MM.1S (cell line): ENCODE results near the gene KIF7.

Source experiments
- DNase-seq: peaks from one replicate; pipeline ENCODE4 v3.0.0-alpha.2; 2015
- H2AFZ ChIP-seq: fragments of 300-600 bp; sonication (generic); 2 replicates; pipeline ENCODE4 v1.6.0; 2016; ENCODE audit warnings: antibody characterized with exemption, low read length
- H3F3A ChIP-seq: fragments of 300-600 bp; sonication (generic); 2 replicates; pipeline ENCODE4 v1.6.1; 2016; ENCODE audit warnings: mild to moderate bottlenecking, antibody characterized with exemption, low read length, moderate library complexity, mixed read lengths; ENCODE audit not compliant: insufficient read depth
- H3K27ac ChIP-seq: fragments of 300-600 bp; sonication (generic); 2 replicates; pipeline ENCODE4 v1.5.1; 2016; ENCODE audit warnings: mild to moderate bottlenecking, low read length
- H3K27me3 ChIP-seq: fragments of 300-600 bp; sonication (generic); replicated peaks from 2 replicates; pipeline ENCODE4 v1.6.0; 2016; ENCODE audit warnings: low read length; ENCODE audit not compliant: insufficient read depth
- H3K36me3 ChIP-seq: fragments of 300-600 bp; sonication (generic); replicated peaks from 2 replicates; pipeline ENCODE4 v1.6.1; 2016; ENCODE audit warnings: mild to moderate bottlenecking, low read length, mixed read lengths; ENCODE audit not compliant: insufficient read depth
- H3K4me1 ChIP-seq: fragments of 300-600 bp; sonication (generic); 2 replicates; pipeline ENCODE4 v1.6.1; 2016; ENCODE audit warnings: low read length, mixed read lengths
- H3K4me2 ChIP-seq: fragments of 300-600 bp; sonication (generic); 2 replicates; pipeline ENCODE4 v1.6.0; 2016; ENCODE audit warnings: low read depth, low read length
- H3K4me3 ChIP-seq: fragments of 300-600 bp; sonication (generic); 2 replicates; pipeline ENCODE4 v1.5.1; 2016; ENCODE audit warnings: low read length, mixed read lengths
- H3K79me2 ChIP-seq: fragments of 300-600 bp; sonication (generic); 2 replicates; pipeline ENCODE4 v1.6.1; 2016; ENCODE audit warnings: mixed run types, low read length, mixed read lengths
- H3K9ac ChIP-seq: fragments of 300-600 bp; sonication (generic); 2 replicates; pipeline ENCODE4 v1.6.1; 2016; ENCODE audit warnings: low read length, mixed read lengths
- H3K9me2 ChIP-seq: fragments of 300-600 bp; sonication (generic); replicated peaks from 2 replicates; pipeline ENCODE4 v1.6.1; 2016; ENCODE audit warnings: mild to moderate bottlenecking, low read length, mixed read lengths; ENCODE audit not compliant: insufficient read depth
- H3K9me3 ChIP-seq: fragments of 300-600 bp; sonication (generic); replicated peaks from 2 replicates; pipeline ENCODE4 v1.6.1; 2016; ENCODE audit warnings: mild to moderate bottlenecking, low read length, mixed read lengths; ENCODE audit not compliant: insufficient read depth
- H4K20me1 ChIP-seq: fragments of 300-600 bp; sonication (generic); 2 replicates; pipeline ENCODE4 v1.6.1; 2016; ENCODE audit warnings: mild to moderate bottlenecking, low read length, moderate library complexity, mixed read lengths; ENCODE audit not compliant: insufficient read depth
- CTCF ChIP-seq: fragments of 300-600 bp; sonication (generic); IDR thresholded peaks from 2 replicates; pipeline ENCODE4 v1.5.1; 2016; ENCODE audit warnings: antibody characterized with exemption, low read length, mixed read lengths
- EZH2 ChIP-seq: fragments of 300-600 bp; sonication (generic); optimal IDR thresholded peaks from 2 replicates; pipeline ENCODE3; 2017; ENCODE audit warnings: low read depth, mild to moderate bottlenecking, antibody characterized with exemption, low read length, mixed read lengths
- EZH2phosphoT487 ChIP-seq: fragments of 300-600 bp; sonication (generic); IDR thresholded peaks from 2 replicates; pipeline ENCODE4 v1.6.1; 2018; ENCODE audit warnings: antibody characterized with exemption, low read length

KIF7 gene

GRCh38 chr15:89654847-89655805 is at the start of gene KIF7:
Gene KIF7, minus strand, starts transcription at chr15:89655467. Its CDS starts 2,537 bp downstream, at chr15:89652930.
- H3K9ac ChIP-seq, result no peak within 1 kb of the TSS
- H3K4me2 ChIP-seq, result peak within 1 kb of the TSS; percentile 57
- peaks cover 11% of the 10 kb centered on the region for H3F3A ChIP-seq
- H3K4me1 ChIP-seq, result peaks cover 13% of the 10 kb centered on the region
- H3K27ac ChIP-seq, result peak within 1 kb of the TSS; percentile 19; the same call in 1 of the 2 replicates
- H2AFZ ChIP-seq, result peak within 1 kb of the TSS; percentile 49
- peak within 1 kb of the TSS; percentile 14; the same call in 1 of the 2 replicates for H3K4me3 ChIP-seq
- no peaks in the 10 kb centered on the region for H3K27me3 ChIP-seq
- H3K9me2 ChIP-seq, result no peaks in the 10 kb centered on the region
- TF ChIP-seq EZH2phosphoT487 (no peak), CTCF (no peak), EZH2 (no peak)
- H3K79me2 ChIP-seq, result no peaks in the 10 kb centered on the region
- no peaks in the 10 kb centered on the region for H3K36me3 ChIP-seq
- H4K20me1 ChIP-seq, result no peaks in the 10 kb centered on the region
- no peaks in the 10 kb centered on the region for H3K9me3 ChIP-seq
- DNase-seq, result no peak

- Histone ChIP-seq H3K9me3 (no peaks in the 10 kb centered on the region), H3K9me2 (no peaks in the 10 kb centered on the region), H3K79me2 (no peaks in the 10 kb centered on the region), H3K4me2 (no peak overlapping the region), H2AFZ (no peak overlapping the region), H3K36me3 (no peaks in the 10 kb centered on the region), H3K4me1 (no peaks in the 10 kb centered on the region), H3K9ac (no peak overlapping the region), H4K20me1 (no peaks in the 10 kb centered on the region), H3K27ac (no peak overlapping the region), H3K4me3 (no peak overlapping the region), H3F3A (no peaks in the 10 kb centered on the region), H3K27me3 (no peaks in the 10 kb centered on the region)
- no peak for DNase-seq
- TF ChIP-seq EZH2 (no peak), EZH2phosphoT487 (no peak), CTCF (no peak)
Observed at GRCh38 chr15:89704411-89704810, 49.1 kb upstream of the KIF7 start.

- DNase-seq, result no peak
- Histone ChIP-seq H2AFZ (no peak overlapping the region), H3K27me3 (no peaks in the 10 kb centered on the region), H3K9ac (no peak overlapping the region), H3K4me2 (no peak overlapping the region), H3F3A (no peaks in the 10 kb centered on the region), H3K27ac (no peak overlapping the region), H3K36me3 (no peaks in the 10 kb centered on the region), H3K4me1 (peaks cover 4% of the 10 kb centered on the region), H3K9me2 (no peaks in the 10 kb centered on the region), H4K20me1 (no peaks in the 10 kb centered on the region), H3K9me3 (no peaks in the 10 kb centered on the region), H3K79me2 (no peaks in the 10 kb centered on the region), H3K4me3 (no peak overlapping the region)
- TF ChIP-seq CTCF, result no peak
Observed at GRCh38 chr15:89695198-89695597, 39.9 kb upstream of the KIF7 start.
